AG20443 (cell line): Measurements from ENCODE around the gene ATP13A1.
A peak's percentile ranks its signal among the peaks of the same experiment; 100 is the strongest.
"Not testable (repeated sequence)": the region's sequence is repeated elsewhere in the genome, so short reads cannot be mapped to it uniquely, and the experiment has no call there.

Experiments used
- DNase-seq: peaks from one replicate; pipeline ENCODE4 v3.0.0; 2012; ENCODE audit warnings: low spot score, mixed read lengths

The ATP13A1 gene

GRCh38 chr19:19619181-19619848 lies 44.2 kb downstream of the ATP13A1 start:
- DNase-seq: no peak

DNA sequence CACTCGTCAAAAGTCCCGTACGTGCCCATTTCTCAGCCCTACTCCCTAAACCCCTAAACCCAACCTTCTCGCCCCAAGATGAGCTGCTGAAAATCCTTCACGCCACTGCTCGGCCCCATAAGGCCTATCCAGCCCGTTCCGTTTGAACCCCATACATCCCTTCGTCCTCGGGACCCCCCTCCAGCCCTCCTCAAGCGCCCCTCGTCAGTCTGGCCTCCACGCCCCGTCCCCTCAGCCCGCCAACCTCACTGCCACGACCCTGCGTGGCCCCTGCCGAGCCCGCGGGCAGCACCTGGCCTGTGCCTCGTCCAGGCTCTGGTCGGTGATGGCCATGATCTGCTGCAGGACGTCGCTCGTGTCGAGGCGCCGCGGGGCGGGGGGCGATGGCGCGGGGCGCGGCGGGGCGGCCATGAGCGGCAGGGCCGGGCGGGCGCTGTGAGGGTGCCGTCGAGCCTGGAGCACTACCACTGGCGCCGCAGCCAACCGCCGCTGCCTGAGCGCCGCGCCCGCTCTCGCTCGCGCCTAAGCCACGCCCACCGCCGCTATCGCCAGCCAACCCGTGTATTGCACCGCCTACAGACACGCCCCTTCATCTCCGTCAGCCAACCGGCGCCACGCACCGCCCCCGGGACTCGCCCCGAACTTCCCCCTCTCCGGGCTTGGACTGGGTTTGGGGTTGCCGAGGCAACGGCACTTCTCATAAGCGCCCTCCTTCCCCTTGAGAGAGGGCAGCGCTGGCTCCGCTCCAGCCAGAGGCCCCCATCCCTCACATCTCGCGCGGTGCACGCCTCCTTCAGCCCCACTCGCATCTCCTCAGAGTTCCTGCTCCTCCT lies 45.0 kb downstream of the ATP13A1 start, which contains the start of gene PBX4:
TSS of gene PBX4 (minus strand) at position 469 of the 833 bp plus-strand sequence. CDS start at position 411, 58 bp downstream.
- DNase-seq: peak; percentile 98

GRCh38 chr19:19615086-19615485 lies 48.4 kb downstream of the ATP13A1 start:
- DNase-seq: no peak

- peak; percentile 84 for DNase-seq
Observed at GRCh38 chr19:19613506-19613905, 50.0 kb downstream of the ATP13A1 start.

GRCh38 chr19:19610376-19611202 lies 52.9 kb downstream of the ATP13A1 start:
- DNase-seq: no peak

DNA sequence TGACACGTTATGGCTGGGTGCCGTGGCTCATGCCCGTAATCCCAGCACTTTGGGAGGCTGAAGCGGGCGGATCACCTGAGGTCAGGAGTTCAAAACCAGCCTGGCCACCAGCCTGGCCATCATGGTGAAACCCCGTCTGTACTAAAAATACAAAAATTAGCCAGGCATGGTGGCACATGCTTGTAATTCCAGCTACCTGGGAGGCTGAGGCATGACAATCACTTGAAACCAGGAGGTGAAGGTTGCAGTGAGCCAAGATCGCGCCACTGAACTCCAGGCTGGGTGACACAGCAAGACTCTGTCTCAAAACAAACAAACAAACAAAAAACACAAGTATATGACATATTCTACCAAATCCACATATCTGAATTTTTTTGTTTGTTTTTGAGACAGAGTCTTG lies 56.8 kb downstream of the ATP13A1 start:
- DNase-seq: not testable (repeated sequence)

GRCh38 chr19:19606021-19606420 lies 57.5 kb downstream of the ATP13A1 start:
- DNase-seq: no peak

DNA sequence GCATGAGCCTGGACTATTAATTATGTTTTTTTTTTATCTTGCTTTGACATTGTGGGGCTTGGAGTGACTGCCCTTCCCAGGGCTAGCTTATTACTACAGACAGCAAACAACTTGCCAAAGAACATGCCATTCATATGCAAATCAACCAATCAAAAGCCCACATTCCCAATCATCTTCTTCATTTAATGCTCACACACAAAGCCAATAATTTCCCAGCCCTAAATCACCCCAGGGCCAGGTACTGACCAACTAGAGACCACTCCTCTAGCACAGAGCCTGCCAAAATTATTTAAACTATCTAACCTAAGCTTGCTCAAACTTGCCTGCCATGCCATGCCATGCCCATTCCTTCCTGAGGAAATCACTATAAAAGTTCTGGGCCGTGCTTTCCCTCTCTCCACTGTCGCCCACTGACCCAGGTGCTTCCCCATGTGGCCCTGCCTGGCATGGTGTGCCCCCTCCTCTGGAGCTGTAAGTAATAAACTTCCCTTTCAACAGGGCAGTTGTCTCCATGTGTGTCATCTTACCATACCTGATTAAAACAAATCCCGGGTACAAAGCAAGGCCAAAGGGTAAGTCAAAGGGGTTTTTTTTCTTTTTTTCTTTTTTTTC lies 60.7 kb downstream of the ATP13A1 start:
- DNase-seq: no peak

GRCh38 chr19:19602136-19602712 lies 61.3 kb downstream of the ATP13A1 start:
- no peak for DNase-seq

GRCh38 chr19:19600793-19601330 lies 62.6 kb downstream of the ATP13A1 start:
- no peak for DNase-seq

DNA sequence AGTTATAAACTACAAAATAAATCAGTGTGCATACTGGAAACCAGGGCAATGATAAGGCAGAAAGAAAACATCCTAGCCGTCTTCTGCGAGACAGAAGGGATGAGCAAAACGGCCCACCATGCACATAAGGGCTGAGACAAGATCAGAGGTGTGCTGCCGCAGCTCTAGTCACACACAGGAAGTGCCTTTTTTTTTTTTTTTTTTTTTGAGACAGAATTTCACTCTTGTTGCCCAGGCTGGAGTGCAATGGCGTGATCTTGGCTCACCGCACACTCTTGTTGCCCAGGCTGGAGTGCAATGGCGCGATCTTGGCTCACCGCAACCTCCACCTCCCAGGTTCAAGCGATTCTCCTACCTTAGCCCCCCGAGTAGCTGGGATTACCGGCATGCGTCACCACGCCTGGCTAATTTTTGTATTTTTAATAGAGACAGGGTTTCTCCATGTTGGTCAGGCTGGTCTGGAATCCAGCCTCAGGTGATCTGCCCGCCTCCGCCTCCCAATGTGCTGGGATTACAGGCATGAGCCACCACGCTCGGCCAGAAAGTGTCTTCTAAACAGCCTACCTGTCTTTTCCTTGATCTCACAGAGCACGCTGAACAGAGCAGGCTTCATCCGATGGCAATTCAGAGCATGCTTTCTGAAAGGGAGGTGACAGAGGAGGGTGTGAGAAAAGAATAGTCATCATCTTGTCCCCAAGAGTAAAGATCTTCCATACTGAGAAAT lies 64.6 kb downstream of the ATP13A1 start:
- not testable (repeated sequence) for DNase-seq

DNA sequence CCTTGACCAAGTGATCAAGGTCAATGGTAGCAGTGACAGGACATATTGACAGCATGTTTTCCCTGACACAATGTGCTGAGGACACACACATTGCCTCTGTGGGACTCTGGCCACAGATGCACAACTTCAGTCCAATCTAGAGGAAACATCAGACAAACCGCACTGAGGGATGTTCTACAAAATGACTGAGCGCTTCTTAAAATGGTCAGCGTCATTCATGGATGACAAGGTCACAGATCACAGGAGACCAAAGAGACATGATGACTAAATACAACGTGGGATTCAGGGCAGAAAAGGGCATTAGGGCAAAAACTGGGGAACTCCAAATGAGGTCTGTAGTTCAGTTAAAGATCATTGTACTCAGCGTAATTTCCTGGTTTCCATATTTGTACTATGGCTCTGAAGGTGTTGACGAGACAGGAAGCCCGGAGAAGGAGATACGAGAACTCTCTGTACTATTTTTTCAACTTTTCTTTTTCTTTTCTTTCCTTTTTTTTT lies 65.6 kb downstream of the ATP13A1 start:
- DNase-seq: no peak
